A673 (cell line): ENCODE measurements around the gene MORC4.
A peak's percentile ranks its signal among the peaks of the same experiment; 100 is the strongest.

Experiments used
- CTCF ChIP-seq: fragments of 300-800, 200-600 bp; sonication (generic); conservative IDR thresholded peaks from 2 replicates; pipeline ENCODE4 v1.5.1; 2017; ENCODE audit warnings: low read depth, mild to moderate bottlenecking, antibody characterized with exemption, low read length, moderate library complexity, mixed read lengths
- EZH2 ChIP-seq: fragments of 200-600 bp; sonication (generic); IDR thresholded peaks from 2 replicates; pipeline ENCODE4 v1.6.1; 2017; ENCODE audit warnings: borderline replicate concordance, low read depth, mild to moderate bottlenecking, mixed read lengths, antibody characterized with exemption, low read length; ENCODE audit not compliant: poor library complexity, severe bottlenecking

GRCh38 chrX:106952988-106953387, 47.0 kb downstream of the MORC4 start:
- TF ChIP-seq CTCF (peak; percentile 64), EZH2 (no peak)
